NOMO-1 treated with DMSO at 0.1 percent for 48 hours (cell line): ENCODE data around the gene KCNA3.

ENCODE experiments used
- DNase-seq: peaks from one replicate; lab custom pipeline; 2025; ENCODE audit not compliant: unreplicated experiment; lab: John Stamatoyannopoulos, UW

The KCNA3 gene

GRCh38 chr1:110639724-110640386 lies 34.9 kb downstream of the KCNA3 start:
- no peak for DNase-seq

- no peak for DNase-seq
Observed at GRCh38 chr1:110638556-110638955, 36.2 kb downstream of the KCNA3 start.

GRCh38 chr1:110638058-110638457 lies 36.7 kb downstream of the KCNA3 start:
- DNase-seq: no peak

GRCh38 chr1:110637475-110637874 lies 37.3 kb downstream of the KCNA3 start:
- DNase-seq: no peak

GRCh38 chr1:110636149-110636935 lies 38.4 kb downstream of the KCNA3 start:
- DNase-seq: no peak

GRCh38 chr1:110635434-110635833 lies 39.3 kb downstream of the KCNA3 start:
- DNase-seq: no peak

- DNase-seq: peak; percentile 26
Observed at GRCh38 chr1:110634455-110635311, 40.1 kb downstream of the KCNA3 start.

- DNase-seq: no peak
Observed at GRCh38 chr1:110634086-110634454, 40.7 kb downstream of the KCNA3 start.

GRCh38 chr1:110633646-110634030 lies 41.1 kb downstream of the KCNA3 start:
- DNase-seq: no peak

- DNase-seq: no peak
Observed at GRCh38 chr1:110631836-110632620, 42.7 kb downstream of the KCNA3 start.

- DNase-seq: peak; percentile 70
Observed at GRCh38 chr1:110630839-110631663, 43.7 kb downstream of the KCNA3 start.

- no peak for DNase-seq
Observed at GRCh38 chr1:110628323-110629105, 46.2 kb downstream of the KCNA3 start.

GRCh38 chr1:110627764-110628163 lies 47.0 kb downstream of the KCNA3 start:
- DNase-seq: peak; percentile 90

GRCh38 chr1:110626889-110627288 lies 47.9 kb downstream of the KCNA3 start:
- no peak for DNase-seq
